OCI-LY7 (cell line): ENCODE data around the gene ZNF723.

ENCODE experiments used
- CTCF ChIP-seq: fragments of 200-600 bp; sonication (generic); conservative IDR thresholded peaks from 2 replicates; pipeline ENCODE4 v1.5.1; 2014; ENCODE audit warnings: mild to moderate bottlenecking, antibody characterized with exemption, low read length, moderate library complexity, mixed read lengths
- EZH2phosphoT487 ChIP-seq: fragments of 200-600 bp; sonication (generic); IDR thresholded peaks from 2 replicates; pipeline ENCODE4 v1.6.1; 2018; ENCODE audit warnings: low read depth, borderline replicate concordance, mild to moderate bottlenecking, mixed run types, antibody characterized with exemption, low read length, moderate library complexity, mixed read lengths

- TF ChIP-seq CTCF (no peak), EZH2phosphoT487 (no peak)
Observed at GRCh38 chr19:22832031-22832762, at the start of gene ZNF723.
